Body of pancreas (tissue), 4 donors: ENCODE results near the gene STIM2. TPM values are rescaled to one million over a fixed set of nuclear protein-coding genes. Genes with fewer than 3 reads are reported as not detected.

Experiments
- ATAC-seq: fragments of 150-250 bp; one replicate; pipeline ENCODE4 v1.9.1; 2016
- DNase-seq, 4 donors: peaks; one replicate each; pipeline ENCODE4 v3.0.0-alpha.2; 2019
- H3K27ac ChIP-seq, 4 donors: fragments of 200-600 bp; sonication (generic); 1 replicate in 3 of 4; 2 replicates in 1 of 4; pipeline versions ENCODE4 v1.5.1 to v1.6.1; 2016 to 2019; ENCODE audit warnings: mild to moderate bottlenecking in 1 of 4, mixed read lengths in 1 of 4, moderate library complexity in 1 of 4
- H3K27me3 ChIP-seq, 2 donors: fragments of 200-600 bp; sonication (generic); one replicate each; pipeline ENCODE4 v1.6.0; 2016; ENCODE audit warnings: mild to moderate bottlenecking in 1 of 2
- H3K36me3 ChIP-seq, 2 donors: fragments of 200-600 bp; sonication (generic); replicated peaks in 1 of 2; 2 replicates each; pipeline ENCODE4 v1.5.1; 2016; ENCODE audit warnings: low read depth in 2 of 2; ENCODE audit not compliant: insufficient read depth in 1 of 2
- H3K4me1 ChIP-seq: fragments of 200-600 bp; sonication (generic); one replicate; pipeline ENCODE4 v1.6.0; 2016
- H3K4me3 ChIP-seq, 2 donors: fragments of 200-600 bp; sonication (generic); 1 replicate in 1 of 2; 2 replicates in 1 of 2; pipeline ENCODE4 v1.5.1; 2016 to 2019
- H3K9me3 ChIP-seq, 3 donors: fragments of 200-600 bp; sonication (generic); 1 replicate in 2 of 3; 2 replicates in 1 of 3; pipeline ENCODE4 v1.5.1; 2016
- POLR2A ChIP-seq, 3 donors: fragments of 450-650 bp; IDR thresholded peaks; one replicate each; pipeline ENCODE4 v1.6.1; 2016; ENCODE audit warnings: antibody characterized with exemption in 3 of 3, mild to moderate bottlenecking in 2 of 3
- WGBS, 2 donors: methylation state at CpG; one replicate each; pipeline ENCODE4 v1.1.5; 2017; 5-methylcytosine and 5-hydroxymethylcytosine counted together
- intact Hi-C: fragments of 100-400 bp; cut with DNase I; formaldehyde crosslinking; loops from one replicate; pipeline ENCODE4 v1.15.1; 2023
- total RNA-seq, 2 donors: library from RNA; depleted of rRNA; stranded (reverse); fragments of >200 nt; gene quantifications; one replicate each; pipeline ENCODE4 v1.1.0, GENCODE V29; 2016
- TF ChIP-seq, protein P1 (sequence below), 7 experiments: fragments of 450-650 bp in 4 of 7; fragments of 200-600 bp in 3 of 7; sonication (generic) in 3 of 7; IDR thresholded peaks; one replicate each; pipeline ENCODE4 v1.5.1; 2016 to 2019; ENCODE audit warnings: antibody characterized with exemption in 7 of 7

The STIM2 gene
- total RNA-seq, 2 donors from 2014 or later: 10.9 to 53.4 TPM

GRCh38 chr4:26945794-26946193, 85.2 kb downstream of the STIM2 start:
- H3K27ac ChIP-seq: no peak overlapping the region
- 97 to 98% methylated on average over 2 of the region's 2 CpGs for WGBS, 2 donors

GRCh38 chr4:26947318-26947717, 86.7 kb downstream of the STIM2 start:
- no peak for TF ChIP-seq POLR2A (IDR thresholded peaks at IDR 0.05)
- TF ChIP-seq, protein P1, sequence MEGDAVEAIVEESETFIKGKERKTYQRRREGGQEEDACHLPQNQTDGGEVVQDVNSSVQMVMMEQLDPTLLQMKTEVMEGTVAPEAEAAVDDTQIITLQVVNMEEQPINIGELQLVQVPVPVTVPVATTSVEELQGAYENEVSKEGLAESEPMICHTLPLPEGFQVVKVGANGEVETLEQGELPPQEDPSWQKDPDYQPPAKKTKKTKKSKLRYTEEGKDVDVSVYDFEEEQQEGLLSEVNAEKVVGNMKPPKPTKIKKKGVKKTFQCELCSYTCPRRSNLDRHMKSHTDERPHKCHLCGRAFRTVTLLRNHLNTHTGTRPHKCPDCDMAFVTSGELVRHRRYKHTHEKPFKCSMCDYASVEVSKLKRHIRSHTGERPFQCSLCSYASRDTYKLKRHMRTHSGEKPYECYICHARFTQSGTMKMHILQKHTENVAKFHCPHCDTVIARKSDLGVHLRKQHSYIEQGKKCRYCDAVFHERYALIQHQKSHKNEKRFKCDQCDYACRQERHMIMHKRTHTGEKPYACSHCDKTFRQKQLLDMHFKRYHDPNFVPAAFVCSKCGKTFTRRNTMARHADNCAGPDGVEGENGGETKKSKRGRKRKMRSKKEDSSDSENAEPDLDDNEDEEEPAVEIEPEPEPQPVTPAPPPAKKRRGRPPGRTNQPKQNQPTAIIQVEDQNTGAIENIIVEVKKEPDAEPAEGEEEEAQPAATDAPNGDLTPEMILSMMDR (IDR thresholded peaks at IDR 0.05): no peak
- ATAC-seq (no peak), DNase-seq (no peak)
- Histone ChIP-seq H3K4me3 (no peak overlapping the region), H3K4me1 (peaks cover 4% of the 10 kb centered on the region), H3K36me3 (no peaks in the 10 kb centered on the region), H3K9me3 (no peaks in the 10 kb centered on the region), H3K27ac (no peak overlapping the region), H3K27me3 (no peaks in the 10 kb centered on the region)
- 82 to 96% methylated on average over 8 of the region's 8 CpGs for WGBS, 2 donors
- intact Hi-C loops: no loop called here

More at GRCh38 chr4:26945794-26946193, 85.2 kb downstream of the STIM2 start:
- Histone ChIP-seq H3K27me3 (no peaks in the 10 kb centered on the region), H3K4me1 (peaks cover 4% of the 10 kb centered on the region), H3K36me3 (no peaks in the 10 kb centered on the region), H3K9me3 (no peaks in the 10 kb centered on the region), H3K4me3 (no peak overlapping the region)
- TF ChIP-seq, protein P1 (IDR thresholded peaks at IDR 0.05): no peak
- no peak for TF ChIP-seq POLR2A (IDR thresholded peaks at IDR 0.05)
- intact Hi-C loops: no loop called here
- ATAC-seq (no peak), DNase-seq (no peak)

- Histone ChIP-seq H3K4me3 (no peak overlapping the region), H3K27ac (no peak overlapping the region), H3K36me3 (no peaks in the 10 kb centered on the region), H3K4me1 (no peaks in the 10 kb centered on the region), H3K27me3 (no peaks in the 10 kb centered on the region), H3K9me3 (no peaks in the 10 kb centered on the region)
- DNase-seq (no peak), ATAC-seq (no peak)
- no peak for TF ChIP-seq POLR2A (IDR thresholded peaks at IDR 0.05)
- TF ChIP-seq, protein P1 (IDR thresholded peaks at IDR 0.05): no peak
- intact Hi-C loops: no loop called here
These were observed 89.8 kb downstream of the STIM2 start for GRCh38 chr4:26950446-26950845.

DNA sequence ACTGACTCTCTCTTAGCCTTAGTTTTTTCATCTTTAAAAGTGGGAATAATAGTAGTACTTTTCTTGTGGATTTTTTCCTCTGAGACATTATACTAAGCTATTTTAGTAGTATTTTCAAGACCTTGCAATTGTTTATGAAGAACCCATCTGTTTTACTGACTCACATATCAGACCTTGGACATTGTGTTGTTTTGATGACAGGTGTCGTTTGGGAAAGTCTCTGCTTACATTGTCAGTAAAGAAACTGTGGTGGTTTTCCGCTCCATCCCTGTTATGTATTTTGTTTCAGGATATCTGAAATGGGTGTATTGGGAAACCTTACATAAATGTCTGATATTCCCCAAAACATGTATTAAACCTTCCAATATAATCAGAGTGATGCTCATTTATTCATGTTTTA, 92.2 kb downstream of the STIM2 start:
- Histone ChIP-seq H3K4me1 (no peaks in the 10 kb centered on the region), H3K27me3 (no peaks in the 10 kb centered on the region), H3K36me3 (no peaks in the 10 kb centered on the region), H3K27ac (no peak overlapping the region), H3K9me3 (no peaks in the 10 kb centered on the region), H3K4me3 (no peak overlapping the region)
- intact Hi-C loops: no loop called here
- DNase-seq: no peak
- TF ChIP-seq, protein P1 (IDR thresholded peaks at IDR 0.05): no peak
- TF ChIP-seq POLR2A (IDR thresholded peaks at IDR 0.05): no peak
- WGBS, 2 donors: 81 to 84% methylated on average over 2 of the region's 2 CpGs
- ATAC-seq: no peak

DNA sequence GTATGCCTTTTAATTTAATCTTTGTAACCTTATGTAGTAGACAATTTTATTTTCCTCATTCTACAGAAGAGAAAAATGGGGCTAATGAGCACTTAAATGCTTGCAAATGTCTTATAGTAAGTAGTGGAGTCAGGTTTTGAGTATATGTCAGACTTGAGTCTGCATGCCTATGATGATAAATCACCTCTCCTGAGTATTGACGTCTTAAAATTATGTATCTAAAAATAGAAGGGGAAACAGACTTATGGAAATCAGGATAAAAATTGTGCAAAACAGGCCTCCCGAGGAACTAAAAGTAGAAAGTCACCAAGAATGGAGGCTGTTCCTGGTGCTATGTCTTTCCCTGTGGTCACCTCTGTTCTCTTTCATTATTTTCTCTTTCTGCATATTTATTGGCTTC, 92.7 kb downstream of the STIM2 start:
- Histone ChIP-seq H3K4me3 (no peak overlapping the region), H3K4me1 (no peaks in the 10 kb centered on the region), H3K9me3 (no peaks in the 10 kb centered on the region), H3K27me3 (no peaks in the 10 kb centered on the region), H3K36me3 (no peaks in the 10 kb centered on the region), H3K27ac (no peak overlapping the region)
- DNase-seq (no peak), ATAC-seq (no peak)
- intact Hi-C loops: no loop called here
- WGBS, 2 donors: 46 to 48% methylated on average over 2 of the region's 2 CpGs
- TF ChIP-seq, protein P1 (IDR thresholded peaks at IDR 0.05): no peak
- TF ChIP-seq POLR2A (IDR thresholded peaks at IDR 0.05): no peak
